Measurements from ENCODE around the gene OPALIN.

GRCh38 chr10:96397902-96398301, 39.1 kb upstream of the OPALIN start:
- TF ChIP-seq CTCF (conservative IDR thresholded peaks at IDR 0.05; ENCODE audit: low read length) = no peak
- TF ChIP-seq EZH2phosphoT487 (IDR thresholded peaks at IDR 0.05; ENCODE audit: borderline replicate concordance) = no peak
